Kidney glomerular epithelial cell (primary cell): ENCODE results near the gene ACO1.
"Not testable (repeated sequence)": the region's sequence is repeated elsewhere in the genome, so short reads cannot be mapped to it uniquely, and the experiment has no call there.

Source experiments
- DNase-seq: peaks from one replicate; lab custom pipeline; 2025; lab: John Stamatoyannopoulos, UW

Gene ACO1

GRCh38 chr9:32384364-32385151 lies at the start of gene ACO1:
TSS of gene ACO1 (plus strand) at chr9:32384643. CDS start at chr9:32405507, 20,864 bp downstream.
- peak; percentile 78 for DNase-seq

GRCh38 chr9:32334916-32335895 lies 49.2 kb upstream of the ACO1 start:
- no peak for DNase-seq

- no peak for DNase-seq
Measured at GRCh38 chr9:32339424-32339823, 45.0 kb upstream of the ACO1 start.

- no peak for DNase-seq
Measured at GRCh38 chr9:32340361-32340760, 44.1 kb upstream of the ACO1 start.

GRCh38 chr9:32344551-32345182 lies 39.8 kb upstream of the ACO1 start:
- DNase-seq: no peak

GRCh38 chr9:32345243-32345642 lies 39.2 kb upstream of the ACO1 start:
- no peak for DNase-seq

- DNase-seq: no peak
Measured at GRCh38 chr9:32347571-32347970, 36.9 kb upstream of the ACO1 start.

- DNase-seq: no peak
Measured at GRCh38 chr9:32348106-32348695, 36.2 kb upstream of the ACO1 start.

GRCh38 chr9:32349013-32349412 lies 35.4 kb upstream of the ACO1 start:
- DNase-seq: no peak

- DNase-seq: peak; percentile 38
Measured at GRCh38 chr9:32350682-32351081, 33.8 kb upstream of the ACO1 start.

GRCh38 chr9:32351845-32352244 lies 32.6 kb upstream of the ACO1 start:
- DNase-seq: no peak

GRCh38 chr9:32353476-32353875 lies 31.0 kb upstream of the ACO1 start:
- DNase-seq: not testable (repeated sequence)

GRCh38 chr9:32359452-32359851 lies 25.0 kb upstream of the ACO1 start:
- DNase-seq: no peak

- DNase-seq: no peak
Measured at GRCh38 chr9:32360983-32361673, 23.3 kb upstream of the ACO1 start.

GRCh38 chr9:32371279-32371678 lies 13.2 kb upstream of the ACO1 start:
- no peak for DNase-seq

GRCh38 chr9:32371679-32372078 lies 12.8 kb upstream of the ACO1 start:
- no peak for DNase-seq

GRCh38 chr9:32376285-32376684 lies 8.2 kb upstream of the ACO1 start:
- no peak for DNase-seq

- DNase-seq: peak; percentile 59
Measured at GRCh38 chr9:32378496-32378895, 5.9 kb upstream of the ACO1 start.

GRCh38 chr9:32378993-32379729 lies 5.3 kb upstream of the ACO1 start:
- peak; percentile 70 for DNase-seq

GRCh38 chr9:32380944-32381343 lies 3.5 kb upstream of the ACO1 start:
- DNase-seq: no peak
